Activated CD8-positive, alpha-beta memory T cell treated with anti-CD3 and anti-CD28 coated beads, Interleukin-2, amount 50 U/mL, for 24 hours (primary cell): ENCODE results near the gene FAM117B.
"Not testable (repeated sequence)": the region's sequence is repeated elsewhere in the genome, so short reads cannot be mapped to it uniquely, and the experiment has no call there.

Experiments
- DNase-seq: peaks from one replicate; pipeline ENCODE4 v3.0.0-alpha.2; 2020; ENCODE audit errors: extremely low read depth

The FAM117B gene

GRCh38 chr2:202758604-202759003 is 123.8 kb downstream of the FAM117B start:
- DNase-seq: no peak

GRCh38 chr2:202760848-202761247 is 126.1 kb downstream of the FAM117B start:
- no peak for DNase-seq

GRCh38 chr2:202762556-202762955 is 127.8 kb downstream of the FAM117B start:
- DNase-seq: no peak

GRCh38 chr2:202763916-202764315 is 129.1 kb downstream of the FAM117B start:
- DNase-seq: no peak

- no peak for DNase-seq
These were observed 130.2 kb downstream of the FAM117B start for GRCh38 chr2:202764991-202765390.

GRCh38 chr2:202765436-202765835 is 130.7 kb downstream of the FAM117B start:
- no peak for DNase-seq

- no peak for DNase-seq
These were observed 133.5 kb downstream of the FAM117B start for GRCh38 chr2:202768273-202768672.

GRCh38 chr2:202769201-202769600 is 134.4 kb downstream of the FAM117B start:
- no peak for DNase-seq

- DNase-seq: no peak
These were observed 136.6 kb downstream of the FAM117B start for GRCh38 chr2:202771336-202771735.

- DNase-seq: no peak
These were observed 137.1 kb downstream of the FAM117B start for GRCh38 chr2:202771741-202772460.

- no peak for DNase-seq
These were observed 138.7 kb downstream of the FAM117B start for GRCh38 chr2:202773301-202773973.

- no peak for DNase-seq
These were observed 139.3 kb downstream of the FAM117B start for GRCh38 chr2:202774104-202774503.

- no peak for DNase-seq
These were observed 143.4 kb downstream of the FAM117B start for GRCh38 chr2:202778217-202778616.

GRCh38 chr2:202780514-202781021 is 145.8 kb downstream of the FAM117B start:
- DNase-seq: no peak

GRCh38 chr2:202782940-202783558 is 148.3 kb downstream of the FAM117B start:
- no peak for DNase-seq

GRCh38 chr2:202786842-202787241 is 152.1 kb downstream of the FAM117B start:
- DNase-seq: no peak

GRCh38 chr2:202790676-202791075 is 155.9 kb downstream of the FAM117B start:
- DNase-seq: no peak

GRCh38 chr2:202797944-202798343 is 163.2 kb downstream of the FAM117B start:
- DNase-seq: no peak

GRCh38 chr2:202805911-202806310 is 171.1 kb downstream of the FAM117B start:
- not testable (repeated sequence) for DNase-seq

- not testable (repeated sequence) for DNase-seq
These were observed 172.8 kb downstream of the FAM117B start for GRCh38 chr2:202807431-202808138.

GRCh38 chr2:202808754-202809153 is 174.0 kb downstream of the FAM117B start:
- no peak for DNase-seq

GRCh38 chr2:202813387-202813786 is 178.6 kb downstream of the FAM117B start:
- DNase-seq: no peak
